Ishikawa (cell line): Measurements from ENCODE around the gene DENND1A.

Experiments
- EP300 ChIP-seq: IDR thresholded peaks from 2 replicates; pipeline ENCODE4 v1.6.1; 2012; ENCODE audit warnings: borderline replicate concordance
- TCF12 ChIP-seq: IDR thresholded peaks from 2 replicates; pipeline ENCODE4 v1.6.1; 2012; ENCODE audit warnings: low read depth
- YY1 ChIP-seq: IDR thresholded peaks from 2 replicates; pipeline ENCODE4 v1.6.1; 2012; ENCODE audit warnings: low read depth
- TF ChIP-seq, protein P1 (sequence below): IDR thresholded peaks from 2 replicates; pipeline ENCODE4 v1.6.1; 2012

- TF ChIP-seq, protein P1, sequence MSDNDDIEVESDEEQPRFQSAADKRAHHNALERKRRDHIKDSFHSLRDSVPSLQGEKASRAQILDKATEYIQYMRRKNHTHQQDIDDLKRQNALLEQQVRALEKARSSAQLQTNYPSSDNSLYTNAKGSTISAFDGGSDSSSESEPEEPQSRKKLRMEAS = no peak
- TF ChIP-seq TCF12 = no peak
- no peak for TF ChIP-seq YY1
- no peak for TF ChIP-seq EP300
Measured at GRCh38 chr9:123471843-123472570, 457.9 kb downstream of the DENND1A start.
